ENCODE data around the gene IFNA6.

Gene IFNA6

DNA sequence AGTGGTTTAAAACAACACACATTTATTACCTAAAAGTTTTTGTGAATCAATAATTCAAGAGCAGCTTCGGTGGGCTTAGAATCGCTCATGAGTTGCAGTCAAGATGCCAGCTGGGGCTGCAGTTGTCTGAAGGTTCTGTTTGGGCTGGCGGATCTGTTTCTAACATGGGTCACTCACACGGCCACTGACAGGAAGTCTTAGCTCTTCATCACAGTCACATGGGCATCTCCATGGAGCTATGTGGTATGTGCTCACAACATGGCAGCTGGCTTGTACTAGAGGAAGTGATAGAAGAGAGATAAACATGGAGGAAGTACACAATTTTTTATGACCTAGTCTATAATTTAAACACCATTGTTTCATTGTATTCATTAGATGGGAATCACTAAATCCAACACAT lies 26.6 kb downstream of the IFNA6 start:
- Histone ChIP-seq H3K4me3 (ENCODE audit: low read length) (no peak overlapping the region), H3K27ac (ENCODE audit: low read depth, low read length) (no peak overlapping the region), H3K9me3 (ENCODE audit: control insufficient read depth, insufficient read depth, low read length) (no peaks in the 10 kb centered on the region), H3K9me2 (replicated peaks; ENCODE audit: control insufficient read depth, low read length) (no peaks in the 10 kb centered on the region), H3K4me1 (ENCODE audit: control insufficient read depth, low read length) (no peaks in the 10 kb centered on the region), H3K4me2 (ENCODE audit: low read length) (no peak overlapping the region), H3K27me3 (ENCODE audit: control insufficient read depth, low read length) (no peaks in the 10 kb centered on the region), H4K20me1 (ENCODE audit: control insufficient read depth, insufficient read depth, low read depth, low read length) (peaks cover 10% of the 10 kb centered on the region; the same call in 1 of the 2 replicates), H3K36me3 (ENCODE audit: control insufficient read depth, low read length) (peaks cover 26% of the 10 kb centered on the region), H3F3A (ENCODE audit: control insufficient read depth, insufficient read depth) (peaks cover 5% of the 10 kb centered on the region; the same call in 1 of the 2 replicates), H3K79me2 (ENCODE audit: control insufficient read depth, low read length) (peaks cover 32% of the 10 kb centered on the region)
- TF ChIP-seq, protein P1, sequence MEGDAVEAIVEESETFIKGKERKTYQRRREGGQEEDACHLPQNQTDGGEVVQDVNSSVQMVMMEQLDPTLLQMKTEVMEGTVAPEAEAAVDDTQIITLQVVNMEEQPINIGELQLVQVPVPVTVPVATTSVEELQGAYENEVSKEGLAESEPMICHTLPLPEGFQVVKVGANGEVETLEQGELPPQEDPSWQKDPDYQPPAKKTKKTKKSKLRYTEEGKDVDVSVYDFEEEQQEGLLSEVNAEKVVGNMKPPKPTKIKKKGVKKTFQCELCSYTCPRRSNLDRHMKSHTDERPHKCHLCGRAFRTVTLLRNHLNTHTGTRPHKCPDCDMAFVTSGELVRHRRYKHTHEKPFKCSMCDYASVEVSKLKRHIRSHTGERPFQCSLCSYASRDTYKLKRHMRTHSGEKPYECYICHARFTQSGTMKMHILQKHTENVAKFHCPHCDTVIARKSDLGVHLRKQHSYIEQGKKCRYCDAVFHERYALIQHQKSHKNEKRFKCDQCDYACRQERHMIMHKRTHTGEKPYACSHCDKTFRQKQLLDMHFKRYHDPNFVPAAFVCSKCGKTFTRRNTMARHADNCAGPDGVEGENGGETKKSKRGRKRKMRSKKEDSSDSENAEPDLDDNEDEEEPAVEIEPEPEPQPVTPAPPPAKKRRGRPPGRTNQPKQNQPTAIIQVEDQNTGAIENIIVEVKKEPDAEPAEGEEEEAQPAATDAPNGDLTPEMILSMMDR (IDR thresholded peaks at IDR 0.05; ENCODE audit: low read depth, low read length, poor library complexity, severe bottlenecking): no peak
- no peak for TF ChIP-seq EZH2phosphoT487 (IDR thresholded peaks at IDR 0.05; ENCODE audit: borderline replicate concordance, low read length)

DNA sequence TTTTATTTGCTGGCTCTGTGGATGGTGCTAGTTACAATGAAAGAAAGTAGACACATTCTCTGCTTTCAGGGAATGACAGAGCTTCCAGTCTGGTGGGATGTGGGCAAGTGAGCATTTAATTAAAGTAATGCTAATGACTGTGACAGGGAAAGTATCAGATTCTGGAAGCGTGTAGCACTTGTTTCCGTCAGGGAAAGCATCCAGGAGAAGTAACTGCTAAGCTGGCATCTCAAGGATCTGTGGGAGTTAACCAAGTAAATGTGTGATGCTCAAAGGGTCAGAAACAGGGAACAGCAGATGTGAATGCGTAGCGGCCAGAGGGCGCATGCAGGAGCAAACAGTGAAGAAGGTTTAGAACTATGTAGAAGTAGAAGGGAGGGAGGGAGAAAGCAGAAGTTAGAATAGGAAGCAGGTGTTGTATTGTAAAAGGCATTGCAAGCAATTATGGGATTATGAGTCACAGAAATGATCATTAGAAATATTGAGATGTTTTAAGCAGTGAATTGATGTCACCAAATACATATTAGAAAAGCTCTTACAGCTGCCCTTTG lies 27.7 kb downstream of the IFNA6 start:
- H4K20me1 ChIP-seq (ENCODE audit: control insufficient read depth, insufficient read depth, low read depth, low read length): peaks cover 10% of the 10 kb centered on the region; the same call in 1 of the 2 replicates
- H3K9me3 ChIP-seq (ENCODE audit: control insufficient read depth, insufficient read depth, low read length): no peaks in the 10 kb centered on the region
- H3K36me3 ChIP-seq (ENCODE audit: control insufficient read depth, low read length): peaks cover 23% of the 10 kb centered on the region
- H3K4me3 ChIP-seq (ENCODE audit: low read length): no peak overlapping the region
- H3K4me2 ChIP-seq (ENCODE audit: low read length): no peak overlapping the region
- H3K79me2 ChIP-seq (ENCODE audit: control insufficient read depth, low read length): peaks cover 22% of the 10 kb centered on the region
- H3K9me2 ChIP-seq (replicated peaks; ENCODE audit: control insufficient read depth, low read length): no peaks in the 10 kb centered on the region
- no peaks in the 10 kb centered on the region for H3K27me3 ChIP-seq (ENCODE audit: control insufficient read depth, low read length)
- H3K27ac ChIP-seq (ENCODE audit: low read depth, low read length): no peak overlapping the region
- TF ChIP-seq, protein P1 (IDR thresholded peaks at IDR 0.05; ENCODE audit: low read depth, low read length, poor library complexity, severe bottlenecking): no peak
- TF ChIP-seq EZH2phosphoT487 (IDR thresholded peaks at IDR 0.05; ENCODE audit: borderline replicate concordance, low read length): no peak
- H3F3A ChIP-seq (ENCODE audit: control insufficient read depth, insufficient read depth): peaks cover 5% of the 10 kb centered on the region; the same call in 1 of the 2 replicates
- H3K4me1 ChIP-seq (ENCODE audit: control insufficient read depth, low read length): no peaks in the 10 kb centered on the region

DNA sequence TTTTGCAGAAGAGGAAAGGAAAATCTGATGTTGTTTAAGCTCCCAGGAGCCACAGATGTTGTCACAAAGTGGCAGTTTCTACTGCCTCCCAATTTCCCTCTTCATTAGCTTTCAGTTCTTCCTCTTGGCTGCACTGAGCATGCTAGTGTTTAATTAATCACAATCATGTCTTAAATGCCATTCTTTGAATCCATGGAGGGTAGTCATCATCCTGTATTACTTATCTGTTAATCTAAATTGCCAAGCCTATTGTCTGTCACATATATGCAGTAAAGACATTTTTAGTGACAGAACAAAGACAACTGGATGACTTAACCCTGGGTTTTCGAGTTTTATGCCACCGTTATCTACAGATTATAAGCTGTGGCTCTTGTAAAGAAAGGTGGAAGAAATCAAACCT lies 30.2 kb downstream of the IFNA6 start:
- no peak for TF ChIP-seq EZH2phosphoT487 (IDR thresholded peaks at IDR 0.05; ENCODE audit: borderline replicate concordance, low read length)
- TF ChIP-seq, protein P1 (IDR thresholded peaks at IDR 0.05; ENCODE audit: low read depth, low read length, poor library complexity, severe bottlenecking): no peak

More for the DNA sequence above, 30.2 kb downstream of the IFNA6 start:
- Histone ChIP-seq H3K9me3 (ENCODE audit: control insufficient read depth, insufficient read depth, low read length) (no peaks in the 10 kb centered on the region), H3K9me2 (replicated peaks; ENCODE audit: control insufficient read depth, low read length) (no peaks in the 10 kb centered on the region), H3K79me2 (ENCODE audit: control insufficient read depth, low read length) (peaks cover 2% of the 10 kb centered on the region), H3K27me3 (ENCODE audit: control insufficient read depth, low read length) (peaks cover 8% of the 10 kb centered on the region; the same call in 1 of the 2 replicates), H4K20me1 (ENCODE audit: control insufficient read depth, insufficient read depth, low read depth, low read length) (no peaks in the 10 kb centered on the region), H3K4me1 (ENCODE audit: control insufficient read depth, low read length) (no peaks in the 10 kb centered on the region), H3K36me3 (ENCODE audit: control insufficient read depth, low read length) (peaks cover 18% of the 10 kb centered on the region), H3K4me3 (ENCODE audit: low read length) (no peak overlapping the region), H3K27ac (ENCODE audit: low read depth, low read length) (no peak overlapping the region), H3K4me2 (ENCODE audit: low read length) (no peak overlapping the region), H3F3A (ENCODE audit: control insufficient read depth, insufficient read depth) (no peaks in the 10 kb centered on the region)

Data from DOHH2 (cell line).